GM12873 (cell line): ENCODE data around the gene PTPRT.

Source experiments
- CTCF ChIP-seq: IDR thresholded peaks from 2 replicates; pipeline ENCODE4 v1.5.1; 2012; ENCODE audit warnings: low read depth, mild to moderate bottlenecking, moderate library complexity, low read length, control low read depth; ENCODE audit not compliant: insufficient read depth; ENCODE audit errors: missing control alignments

The PTPRT gene

GRCh38 chr20:42024653-42025052 is 1165.1 kb downstream of the PTPRT start:
- no peak for TF ChIP-seq CTCF
